DND-41 (cell line): ENCODE data around the gene BSG.

ENCODE experiments used
- CTCF ChIP-seq: IDR thresholded peaks from 2 replicates; pipeline ENCODE4 v1.5.1; 2012; ENCODE audit warnings: borderline replicate concordance, low read length, moderate library complexity, mild to moderate bottlenecking; ENCODE audit not compliant: poor library complexity, severe bottlenecking; ENCODE audit errors: extremely low read depth
- EZH2 ChIP-seq: IDR thresholded peaks from 3 replicates; pipeline ENCODE4 v1.6.1; 2012; ENCODE audit warnings: borderline replicate concordance, low read depth, mild to moderate bottlenecking, moderate library complexity, low read length, inconsistent platforms; ENCODE audit not compliant: severe bottlenecking

GRCh38 chr19:571566-571974, 826 bp upstream of the BSG start:
- TF ChIP-seq CTCF: peak; percentile 1
- no peak for TF ChIP-seq EZH2
